Ishikawa (cell line): ENCODE data around the gene REV3L.

ENCODE experiments used
- EGR1 ChIP-seq: IDR thresholded peaks from 2 replicates; pipeline ENCODE4 v1.6.1; 2012
- FOXM1 ChIP-seq: IDR thresholded peaks from 2 replicates; pipeline ENCODE4 v1.6.1; 2012; ENCODE audit warnings: low read depth, borderline replicate concordance
- YY1 ChIP-seq: IDR thresholded peaks from 2 replicates; pipeline ENCODE4 v1.6.1; 2012; ENCODE audit warnings: low read depth
- ZBTB7A ChIP-seq: IDR thresholded peaks from 2 replicates; pipeline ENCODE4 v1.6.1; 2012; ENCODE audit warnings: low read depth

GRCh38 chr6:111474771-111475170, 8.2 kb downstream of the REV3L start:
- no peak for TF ChIP-seq FOXM1
- TF ChIP-seq YY1: no peak
- TF ChIP-seq EGR1: no peak
- TF ChIP-seq ZBTB7A: no peak
